HG03280 (cell line): ENCODE results near the gene IQSEC1.
"Not testable (repeated sequence)": the region's sequence is repeated elsewhere in the genome, so short reads cannot be mapped to it uniquely, and the experiment has no call there.

ENCODE experiments used
- ATAC-seq: cut with Tn5 transposase; IDR thresholded peaks from one replicate; pipeline ENCODE4 v1.9.1; 2021; ENCODE audit warnings: mild to moderate bottlenecking, moderate library complexity; ENCODE audit not compliant: unreplicated experiment

Gene IQSEC1

DNA sequence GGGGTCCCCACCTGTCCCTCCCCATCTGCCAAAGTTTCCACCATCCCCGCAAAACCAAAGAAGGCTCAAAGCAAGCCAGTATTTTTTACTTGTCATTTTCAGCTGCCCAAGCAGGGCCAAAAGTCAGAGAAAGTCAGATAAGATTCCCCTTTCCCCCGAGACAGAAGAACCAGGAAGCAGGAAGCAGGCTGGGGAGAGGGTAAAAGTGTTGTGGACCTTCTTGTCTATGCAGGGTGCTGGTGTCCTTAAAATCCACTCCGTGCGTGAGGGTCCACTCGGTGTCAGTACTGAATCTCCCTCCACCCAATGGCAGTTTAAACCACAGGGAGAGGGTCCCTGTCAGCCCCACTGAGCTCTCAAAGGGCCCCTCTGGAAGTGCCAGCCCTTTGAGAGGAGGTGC lies 211.6 kb downstream of the IQSEC1 start:
- no peak for ATAC-seq

DNA sequence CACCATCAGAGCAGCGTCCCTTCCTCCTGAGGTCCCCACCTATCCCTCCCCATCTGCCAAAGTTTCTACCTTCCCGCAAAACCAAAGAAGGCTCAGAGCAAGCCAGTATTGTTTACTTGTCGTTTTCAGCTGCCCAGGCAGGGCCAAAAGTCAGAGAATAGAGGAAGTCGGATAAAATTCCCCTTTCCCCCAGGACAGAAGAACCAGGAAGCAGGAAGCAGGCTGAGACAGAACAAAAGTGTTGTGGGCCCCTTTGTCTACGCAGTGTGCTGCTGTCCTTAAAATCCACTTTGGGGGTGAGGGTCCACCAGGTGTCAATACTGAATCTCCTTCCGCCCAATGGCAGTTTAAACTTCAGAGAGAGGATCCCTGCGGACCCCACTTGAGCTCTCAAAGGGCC lies 213.4 kb downstream of the IQSEC1 start:
- no peak for ATAC-seq

DNA sequence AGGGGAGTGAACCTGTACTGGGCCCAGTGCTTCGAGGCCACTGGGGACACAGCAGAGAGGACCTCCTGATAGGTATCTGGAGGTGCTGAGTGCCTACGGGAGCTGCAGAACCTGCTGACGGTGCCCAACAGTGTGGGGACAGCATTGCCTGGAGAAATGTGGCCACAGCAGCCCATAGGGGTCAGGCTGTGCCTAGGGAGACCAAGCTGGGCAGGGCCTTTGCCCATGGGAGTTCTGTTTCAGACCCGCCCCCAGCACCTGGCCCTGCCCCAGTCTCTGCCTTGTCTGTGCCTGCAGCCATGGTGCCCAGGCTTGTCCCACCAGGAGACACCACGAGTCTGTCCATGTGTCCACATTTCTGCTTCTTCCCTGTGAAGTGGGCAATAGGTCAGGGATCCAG lies 216.6 kb downstream of the IQSEC1 start:
- ATAC-seq: no peak

DNA sequence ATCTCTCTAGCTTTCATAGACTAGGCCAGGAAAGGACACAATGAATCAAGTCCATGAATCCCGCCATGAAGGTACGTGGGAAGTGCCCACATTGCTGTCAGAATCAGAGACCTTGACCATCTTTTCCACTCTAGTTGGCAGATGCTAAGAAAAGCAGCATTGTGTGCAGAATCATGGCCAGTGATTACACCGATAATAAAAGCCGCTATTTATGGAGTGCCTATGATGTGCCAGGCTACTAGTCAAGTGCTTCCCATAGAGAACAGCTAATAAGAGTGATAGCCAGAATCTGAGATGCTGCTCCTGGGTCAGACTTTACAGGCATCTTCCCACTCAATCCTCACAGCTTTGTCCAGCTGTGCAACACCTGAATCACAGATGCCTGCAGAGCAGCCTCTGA lies 218.7 kb downstream of the IQSEC1 start:
- ATAC-seq: no peak

DNA sequence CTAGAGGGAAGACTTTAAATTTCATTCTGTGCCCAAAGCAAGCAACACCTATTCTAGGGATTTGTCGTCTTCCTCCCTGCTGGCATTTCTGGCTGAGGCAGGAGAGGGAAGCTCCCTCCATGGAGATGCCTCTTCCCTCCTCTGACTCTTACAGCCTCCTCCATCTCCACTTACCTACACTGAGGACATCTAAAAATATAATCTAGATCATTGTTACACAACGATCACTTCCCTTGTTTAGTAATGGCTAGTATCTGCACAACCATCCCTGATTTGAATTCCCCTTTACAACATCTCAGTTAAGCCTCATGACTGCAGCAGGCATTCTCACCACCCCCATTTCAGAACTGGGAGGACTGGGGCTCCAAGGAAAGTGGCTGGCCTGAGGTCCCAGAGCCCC lies 219.4 kb downstream of the IQSEC1 start:
- not testable (repeated sequence) for ATAC-seq

DNA sequence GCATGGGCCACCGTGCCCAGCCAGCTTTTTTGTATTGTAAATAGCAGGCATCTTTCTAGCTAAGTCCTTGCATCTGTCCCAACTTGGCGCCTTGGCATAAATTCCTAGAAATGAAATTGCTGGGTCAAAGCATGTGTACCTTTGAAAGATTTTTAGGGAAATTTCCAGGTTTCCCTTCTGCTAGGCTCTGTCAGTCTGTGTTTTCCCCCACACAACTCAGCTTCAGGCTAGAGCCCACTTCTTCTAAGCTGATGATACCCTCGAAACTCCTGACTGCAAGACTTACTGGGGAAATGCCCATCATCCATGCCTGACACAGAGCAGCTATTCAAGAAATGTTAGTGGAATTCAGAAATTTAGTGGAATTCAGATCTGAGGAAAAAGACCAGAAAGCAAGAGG lies 221.0 kb downstream of the IQSEC1 start:
- ATAC-seq: no peak
